HCT116 (cell line): ENCODE data around the gene SGSM2. TPM values are rescaled to one million over a fixed set of nuclear protein-coding genes. Genes with fewer than 3 reads are reported as not detected.

Experiments
- ATAC-seq: fragments of 200-7000 bp; cut with Tn5 transposase; 2 replicates; pipeline ENCODE4 v1.9.1; 2020; ENCODE audit warnings: mild to moderate bottlenecking, moderate library complexity
- BruUV-seq: library from RNA; stranded (reverse); fragments of 400-500 nt; replicated peaks from 2 replicates; lab custom pipeline; 2021; lab: Mats Ljungman, UMichigan
- CTCF ChIA-PET: fragments of 300-600 bp; sonication (Branson Sonifier 250); formaldehyde crosslinking; loops from one replicate; lab custom pipeline; 2021; ENCODE audit warnings: antibody characterized with exemption; lab: Charles Lee
- POLR2A ChIA-PET: fragments of 300-600, 350-600 bp; sonication (Branson Sonifier 250); formaldehyde crosslinking; loops from one replicate; lab custom pipeline; 2021; ENCODE audit warnings: antibody characterized with exemption; lab: Charles Lee
- RAD21 ChIA-PET, 2 experiments: fragments of 300-600 bp; sonication (Branson Sonifier 250); formaldehyde crosslinking; loops; one replicate each; lab custom pipeline; 2023; ENCODE audit warnings: low total read pairs in 2 of 2; ENCODE audit not compliant: uncharacterized antibody in 2 of 2, unreplicated experiment in 2 of 2, low non-redundant PET in 1 of 2; lab: Charles Lee
- DNase-seq: peaks from one replicate; pipeline ENCODE4 v3.0.0-alpha.2; 2010; ENCODE audit warnings: low read depth, low spot score
- H2AFZ ChIP-seq: fragments of 200-600 bp; shearing (Covaris generic), sonication (generic); 2 replicates; pipeline ENCODE4 v1.6.1; 2017; ENCODE audit warnings: low read depth, mixed run types, mixed read lengths, antibody characterized with exemption, low read length; ENCODE audit not compliant: poor library complexity, severe bottlenecking
- H3K27ac ChIP-seq: 2 replicates; pipeline ENCODE4 v1.5.1; 2012; ENCODE audit warnings: low read depth, low read length
- H3K27me3 ChIP-seq: fragments of 200-600 bp; sonication (generic); 2 replicates; pipeline ENCODE4 v1.6.1; 2016; ENCODE audit warnings: mixed run types, low read length, mixed read lengths; ENCODE audit not compliant: insufficient read depth
- H3K36me3 ChIP-seq, 2 experiments: fragments of 200-500 bp in 1 of 2; fragments of 200-600 bp in 1 of 2; sonication (Bioruptor generic) in 1 of 2; sonication (generic) in 1 of 2; 2 replicates each; pipeline versions ENCODE4 v1.5.1 to v1.6.1; 2014 to 2016; ENCODE audit warnings: low read length in 2 of 2, inconsistent platforms in 1 of 2, mixed read lengths in 1 of 2, mixed run types in 1 of 2; ENCODE audit not compliant: insufficient read depth in 2 of 2, control insufficient read depth in 1 of 2
- H3K4me1 ChIP-seq, 2 experiments: fragments of 200-600 bp in 1 of 2; sonication (generic) in 1 of 2; 2 replicates each; pipeline versions ENCODE4 v1.5.1 to v1.6.1; 2012 to 2017; ENCODE audit warnings: low read length in 2 of 2, inconsistent platforms in 1 of 2, mild to moderate bottlenecking in 1 of 2, mixed read lengths in 1 of 2, mixed run types in 1 of 2, moderate library complexity in 1 of 2; ENCODE audit not compliant: insufficient read depth in 2 of 2, control insufficient read depth in 1 of 2
- H3K4me2 ChIP-seq: fragments of 200-600 bp; sonication (generic); 2 replicates; pipeline ENCODE4 v1.6.1; 2017; ENCODE audit warnings: mixed run types, low read length, mixed read lengths
- H3K4me3 ChIP-seq, 2 experiments: fragments of 200-600 bp in 1 of 2; sonication (generic) in 1 of 2; replicated peaks in 1 of 2; 2 replicates each; pipeline ENCODE4 v1.5.1; 2011 to 2016; ENCODE audit warnings: low read length in 2 of 2, control low read depth in 1 of 2, low read depth in 1 of 2, mild to moderate bottlenecking in 1 of 2, mixed read lengths in 1 of 2, mixed run types in 1 of 2
- H3K79me2 ChIP-seq: fragments of 200-600 bp; sonication (generic); 2 replicates; pipeline ENCODE4 v1.6.1; 2017; ENCODE audit warnings: mild to moderate bottlenecking, mixed run types, low read length, moderate library complexity, mixed read lengths; ENCODE audit not compliant: insufficient read depth
- H3K9ac ChIP-seq: fragments of 200-600 bp; sonication (generic); 2 replicates; pipeline ENCODE4 v1.6.1; 2016; ENCODE audit warnings: low read length, mixed read lengths
- H3K9me2 ChIP-seq: fragments of 200-600 bp; sonication (generic), shearing (Covaris generic); 2 replicates; pipeline ENCODE4 v1.6.1; 2017; ENCODE audit warnings: mixed run types, mild to moderate bottlenecking, moderate library complexity; ENCODE audit not compliant: insufficient read depth
- H3K9me3 ChIP-seq, 2 experiments: fragments of 200-500 bp in 1 of 2; fragments of 200-600 bp in 1 of 2; sonication (Bioruptor generic) in 1 of 2; sonication (generic) in 1 of 2; 2 replicates each; pipeline ENCODE4 v1.6.1; 2014 to 2017; ENCODE audit warnings: low read length in 2 of 2, mixed read lengths in 2 of 2, inconsistent platforms in 1 of 2, low read depth in 1 of 2, mild to moderate bottlenecking in 1 of 2, mixed run types in 1 of 2, moderate library complexity in 1 of 2; ENCODE audit not compliant: control insufficient read depth in 1 of 2, insufficient read depth in 1 of 2
- H4K20me1 ChIP-seq: fragments of 200-600 bp; sonication (generic), shearing (Covaris generic); 2 replicates; pipeline ENCODE4 v1.6.1; 2017; ENCODE audit warnings: mixed run types, mild to moderate bottlenecking, moderate library complexity; ENCODE audit not compliant: insufficient read depth
- CBX3 ChIP-seq: IDR thresholded peaks from 2 replicates; pipeline ENCODE4 v1.6.1; 2012; ENCODE audit warnings: low read depth
- CEBPB ChIP-seq: IDR thresholded peaks from 2 replicates; pipeline ENCODE4 v1.6.1; 2012; ENCODE audit warnings: low read depth
- JUND ChIP-seq: IDR thresholded peaks from 2 replicates; pipeline ENCODE4 v1.6.1; 2012
- ZFX ChIP-seq: fragments of 450-650 bp; IDR thresholded peaks from 2 replicates; pipeline ENCODE4 v1.6.1; 2017
- intact Hi-C: fragments of 100-400 bp; cut with micrococcal nuclease; formaldehyde crosslinking; loops from 2 replicates; pipeline ENCODE4 v1.10.0; 2022
- total RNA-seq: library from RNA; stranded (reverse); gene quantifications from one replicate; pipeline ENCODE4 v1.2.1, GENCODE V29; 2021; ENCODE audit not compliant: unreplicated experiment
- TF ChIP-seq, protein P1 (sequence below): IDR thresholded peaks from 2 replicates; pipeline ENCODE4 v1.6.1; 2012; ENCODE audit warnings: low read depth

The SGSM2 gene
- total RNA-seq, 1 experiment from 2014 or later, result 68.1 TPM

DNA sequence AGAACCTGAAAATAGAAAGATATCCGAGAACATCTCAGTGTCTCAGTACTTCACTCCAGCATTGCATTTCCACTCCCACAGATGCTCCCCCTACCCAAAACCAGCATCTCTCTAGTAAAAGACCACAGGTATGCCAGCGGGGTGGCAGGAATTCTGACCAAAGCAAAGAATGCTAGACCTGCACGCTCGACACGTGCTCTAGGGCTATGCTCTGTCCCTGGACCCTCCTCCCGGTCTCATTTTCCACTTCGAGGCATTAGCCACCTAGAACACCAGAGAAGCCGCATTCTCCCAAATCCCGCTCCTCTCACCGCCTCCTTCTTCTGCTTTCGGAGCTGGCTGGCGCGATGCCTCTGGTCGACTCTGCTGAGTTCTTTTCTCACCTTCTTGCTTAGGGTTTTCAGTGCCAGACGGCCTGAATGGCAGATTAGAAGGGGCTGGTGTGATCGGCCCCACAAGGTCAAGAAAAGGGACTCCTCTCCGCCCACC, 1.5 kb upstream of the SGSM2 start:
- ATAC-seq, result no peak
- no peaks in the 10 kb centered on the region for H3K9me2 ChIP-seq

More for the DNA sequence above, 1.5 kb upstream of the SGSM2 start:
- H3K9me3 ChIP-seq, result no peaks in the 10 kb centered on the region
- peak overlapping the region; percentile 94 for H3K9ac ChIP-seq
- H3K27ac ChIP-seq, result peak overlapping the region; percentile 86
- peaks cover 37 to 47% of the 10 kb centered on the region in 2 experiments for H3K36me3 ChIP-seq
- H3K27me3 ChIP-seq, result no peaks in the 10 kb centered on the region
- TSS peak; percentile 51 for BruUV-seq
- intact Hi-C loops, result loop anchor here (5.0 kb wide), 1 partner anchor 72 kb away; no protein-coding TSS in a partner anchor
- peak overlapping the region; percentile 82 to 99 for H3K4me3 ChIP-seq
- ChIA-PET POLR2A (interaction anchor here (0.9 to 1.5 kb wide), 10 partner anchors 11 to 71 kb away, joined by 3 to 6 read pairs (median 4); partner anchors contain the start of genes SMG6 and SRR), RAD21 (interaction anchor here in 1 of 2 experiments (1.2 kb wide), 1 partner anchor 57 kb away, joined by 3 read pairs; no protein-coding TSS in a partner anchor), CTCF (interaction anchor here (0.6 to 1.3 kb wide), 7 partner anchors 17 to 277 kb away, joined by 3 to 6 read pairs (median 3); no protein-coding TSS in a partner anchor)
- H4K20me1 ChIP-seq, result peaks cover 26% of the 10 kb centered on the region; the same call in 1 of the 2 replicates
- H3K4me2 ChIP-seq, result peak overlapping the region; percentile 95
- peaks cover 2 to 29% of the 10 kb centered on the region in 2 experiments; a peak in 3 of 4 replicates for H3K4me1 ChIP-seq
- DNase-seq, result no peak
- TF ChIP-seq ZFX, result no peak
- no peak for TF ChIP-seq CBX3
- no peak for TF ChIP-seq CEBPB
- no peak for TF ChIP-seq JUND
- TF ChIP-seq, protein P1, sequence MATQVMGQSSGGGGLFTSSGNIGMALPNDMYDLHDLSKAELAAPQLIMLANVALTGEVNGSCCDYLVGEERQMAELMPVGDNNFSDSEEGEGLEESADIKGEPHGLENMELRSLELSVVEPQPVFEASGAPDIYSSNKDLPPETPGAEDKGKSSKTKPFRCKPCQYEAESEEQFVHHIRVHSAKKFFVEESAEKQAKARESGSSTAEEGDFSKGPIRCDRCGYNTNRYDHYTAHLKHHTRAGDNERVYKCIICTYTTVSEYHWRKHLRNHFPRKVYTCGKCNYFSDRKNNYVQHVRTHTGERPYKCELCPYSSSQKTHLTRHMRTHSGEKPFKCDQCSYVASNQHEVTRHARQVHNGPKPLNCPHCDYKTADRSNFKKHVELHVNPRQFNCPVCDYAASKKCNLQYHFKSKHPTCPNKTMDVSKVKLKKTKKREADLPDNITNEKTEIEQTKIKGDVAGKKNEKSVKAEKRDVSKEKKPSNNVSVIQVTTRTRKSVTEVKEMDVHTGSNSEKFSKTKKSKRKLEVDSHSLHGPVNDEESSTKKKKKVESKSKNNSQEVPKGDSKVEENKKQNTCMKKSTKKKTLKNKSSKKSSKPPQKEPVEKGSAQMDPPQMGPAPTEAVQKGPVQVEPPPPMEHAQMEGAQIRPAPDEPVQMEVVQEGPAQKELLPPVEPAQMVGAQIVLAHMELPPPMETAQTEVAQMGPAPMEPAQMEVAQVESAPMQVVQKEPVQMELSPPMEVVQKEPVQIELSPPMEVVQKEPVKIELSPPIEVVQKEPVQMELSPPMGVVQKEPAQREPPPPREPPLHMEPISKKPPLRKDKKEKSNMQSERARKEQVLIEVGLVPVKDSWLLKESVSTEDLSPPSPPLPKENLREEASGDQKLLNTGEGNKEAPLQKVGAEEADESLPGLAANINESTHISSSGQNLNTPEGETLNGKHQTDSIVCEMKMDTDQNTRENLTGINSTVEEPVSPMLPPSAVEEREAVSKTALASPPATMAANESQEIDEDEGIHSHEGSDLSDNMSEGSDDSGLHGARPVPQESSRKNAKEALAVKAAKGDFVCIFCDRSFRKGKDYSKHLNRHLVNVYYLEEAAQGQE, result no peak
- H3K79me2 ChIP-seq, result peaks cover 76% of the 10 kb centered on the region
- H2AFZ ChIP-seq, result no peak overlapping the region
